ENCODE measurements around the gene PPM1E. TPM values are rescaled to one million over a fixed set of nuclear protein-coding genes. Genes with fewer than 3 reads are reported as not detected.

PPM1E gene
- total RNA-seq, 1 experiment from 2014 or later = 7.1 TPM

DNA sequence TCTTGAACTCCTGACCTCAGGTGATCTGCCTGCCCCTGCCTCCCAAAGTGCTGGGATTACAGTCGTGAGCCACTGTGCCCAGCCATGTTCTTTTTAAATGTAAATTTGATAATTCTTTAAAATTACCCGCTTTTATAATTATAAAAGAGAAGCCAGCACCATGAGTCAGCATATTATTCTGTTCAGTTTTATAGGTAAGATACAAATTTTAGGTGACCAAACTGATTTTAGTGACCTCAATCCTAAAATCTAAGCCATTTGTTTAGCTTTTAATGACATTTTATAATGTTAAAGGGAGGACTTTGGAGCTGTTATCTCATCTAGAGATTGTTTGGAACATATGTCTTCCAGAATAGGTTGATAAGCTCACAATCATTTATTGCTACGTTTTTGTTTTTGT is 20.8 kb upstream of the PPM1E start:
- no peaks in the 10 kb centered on the region for H3K79me1 ChIP-seq (ENCODE audit: insufficient read depth, low read depth, low read length, poor library complexity, severe bottlenecking)
- WGBS (ENCODE audit: extremely low coverage, insufficient read length, low lambda C conversion rate) = no CpG with 5 or more reads among the region's 3 CpGs
- H2AFZ ChIP-seq (ENCODE audit: low read length) = no peak overlapping the region
- no peak overlapping the region for H4K8ac ChIP-seq (replicated peaks; ENCODE audit: insufficient read length, low read depth, low read length)
- H3K27ac ChIP-seq (ENCODE audit: insufficient read length, low read depth, low read length) = no peak overlapping the region
- no peaks in the 10 kb centered on the region for H3K9me3 Mint-ChIP-seq
- H3K9me3 ChIP-seq (ENCODE audit: control insufficient read depth, low read depth, low read length) = no peaks in the 10 kb centered on the region
- no peak for TF ChIP-seq CTCF (conservative IDR thresholded peaks at IDR 0.05)
- H3K18ac ChIP-seq (ENCODE audit: insufficient read length, low read depth, low read length) = no peak overlapping the region
- no peak overlapping the region for H2BK5ac ChIP-seq (ENCODE audit: insufficient read length, low read length)
- no peak overlapping the region for H2BK20ac ChIP-seq (ENCODE audit: low read depth, low read length, poor library complexity, severe bottlenecking)
- H3K4ac ChIP-seq (ENCODE audit: low read depth, low read length) = no peak overlapping the region
- H4K20me1 ChIP-seq (ENCODE audit: control insufficient read depth, insufficient read depth, insufficient read length) = no peaks in the 10 kb centered on the region
- no peaks in the 10 kb centered on the region for H3K4me1 Mint-ChIP-seq
- 0 out of 7 replicates have a peak overlapping the region, but pooled peaks of 1 of the 3 experiments have one; percentile 13 for H3K27ac Mint-ChIP-seq
- H2BK15ac ChIP-seq (ENCODE audit: low read depth, low read length) = no peak overlapping the region
- no peak overlapping the region for H3K4me2 ChIP-seq (ENCODE audit: insufficient read depth, insufficient read length, low read length)
- H2BK120ac ChIP-seq (ENCODE audit: low read depth, low read length, poor library complexity, severe bottlenecking) = no peak overlapping the region
- H3K23ac ChIP-seq (ENCODE audit: insufficient read length, low read depth, low read length) = no peak overlapping the region
- no peak overlapping the region for H3K56ac ChIP-seq (ENCODE audit: insufficient read length, low read depth, low read length)
- H3K4me1 ChIP-seq (ENCODE audit: insufficient read depth, low read length) = no peaks in the 10 kb centered on the region
- no peak overlapping the region for H2BK12ac ChIP-seq (ENCODE audit: insufficient read length, low read depth, low read length)
- no peak overlapping the region for H3T11ph ChIP-seq (ENCODE audit: low read length)
- no peaks in the 10 kb centered on the region for H3K36me3 Mint-ChIP-seq (ENCODE audit: insufficient read depth in 1 of 3, low read depth in 3 of 3)
- H3K27me3 Mint-ChIP-seq (ENCODE audit: low read depth) = no peaks in the 10 kb centered on the region
- DNase-seq = no peak
- no peak overlapping the region for H3K4me3 Mint-ChIP-seq
- H3K27me3 ChIP-seq (ENCODE audit: insufficient read depth, low read length) = no peaks in the 10 kb centered on the region
- no peaks in the 10 kb centered on the region for H3K23me2 ChIP-seq (ENCODE audit: insufficient read length, low read depth, low read length, poor library complexity, severe bottlenecking)
- H3K9ac ChIP-seq (ENCODE audit: extremely low read depth, insufficient read length, low read length) = no peak overlapping the region
- H3K79me2 ChIP-seq (ENCODE audit: insufficient read depth, low read length) = no peaks in the 10 kb centered on the region
- H2AK5ac ChIP-seq (ENCODE audit: insufficient read length, low read length) = no peak overlapping the region
- no peak overlapping the region for H3K14ac ChIP-seq (ENCODE audit: insufficient read depth, low read length)
- no peak overlapping the region for H4K91ac ChIP-seq (ENCODE audit: insufficient read length, low read depth, low read length)
- no peak overlapping the region for H4K5ac ChIP-seq (ENCODE audit: insufficient read length, low read depth, low read length)

Measured in H9 (cell line).